ENCODE measurements around the gene MEIOC.

DNA sequence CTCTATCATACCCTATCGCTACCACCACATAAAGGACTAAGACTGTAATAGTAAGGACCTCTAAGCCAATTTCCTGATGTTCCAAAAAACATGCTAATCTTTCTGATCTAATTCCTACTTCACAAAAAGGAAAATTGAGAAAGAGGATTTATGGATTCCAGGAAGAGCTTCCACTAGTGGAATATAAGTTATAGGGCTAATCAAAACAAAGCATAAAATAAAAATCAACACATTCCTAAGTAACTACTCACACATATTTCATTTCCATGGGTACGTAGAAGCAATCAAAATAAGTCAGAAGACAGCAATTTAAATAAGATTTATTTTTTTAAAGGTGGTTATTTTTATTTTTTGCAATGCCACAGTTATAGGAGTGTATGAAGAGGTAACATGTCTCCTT, 20.9 kb downstream of the MEIOC start:
- TF ChIP-seq, protein P1, sequence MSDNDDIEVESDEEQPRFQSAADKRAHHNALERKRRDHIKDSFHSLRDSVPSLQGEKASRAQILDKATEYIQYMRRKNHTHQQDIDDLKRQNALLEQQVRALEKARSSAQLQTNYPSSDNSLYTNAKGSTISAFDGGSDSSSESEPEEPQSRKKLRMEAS (IDR thresholded peaks at IDR 0.05): no peak
- TF ChIP-seq CEBPB (IDR thresholded peaks at IDR 0.05): no peak
- TF ChIP-seq TAF1 (IDR thresholded peaks at IDR 0.05; ENCODE audit: low read depth): no peak
- no peak for TF ChIP-seq YY1 (IDR thresholded peaks at IDR 0.05; ENCODE audit: low read depth)
- TF ChIP-seq TEAD4 (IDR thresholded peaks at IDR 0.05): no peak
- no peak for TF ChIP-seq NFIC (IDR thresholded peaks at IDR 0.05)
- TF ChIP-seq EP300 (IDR thresholded peaks at IDR 0.05; ENCODE audit: borderline replicate concordance): no peak
- TF ChIP-seq, protein P2, sequence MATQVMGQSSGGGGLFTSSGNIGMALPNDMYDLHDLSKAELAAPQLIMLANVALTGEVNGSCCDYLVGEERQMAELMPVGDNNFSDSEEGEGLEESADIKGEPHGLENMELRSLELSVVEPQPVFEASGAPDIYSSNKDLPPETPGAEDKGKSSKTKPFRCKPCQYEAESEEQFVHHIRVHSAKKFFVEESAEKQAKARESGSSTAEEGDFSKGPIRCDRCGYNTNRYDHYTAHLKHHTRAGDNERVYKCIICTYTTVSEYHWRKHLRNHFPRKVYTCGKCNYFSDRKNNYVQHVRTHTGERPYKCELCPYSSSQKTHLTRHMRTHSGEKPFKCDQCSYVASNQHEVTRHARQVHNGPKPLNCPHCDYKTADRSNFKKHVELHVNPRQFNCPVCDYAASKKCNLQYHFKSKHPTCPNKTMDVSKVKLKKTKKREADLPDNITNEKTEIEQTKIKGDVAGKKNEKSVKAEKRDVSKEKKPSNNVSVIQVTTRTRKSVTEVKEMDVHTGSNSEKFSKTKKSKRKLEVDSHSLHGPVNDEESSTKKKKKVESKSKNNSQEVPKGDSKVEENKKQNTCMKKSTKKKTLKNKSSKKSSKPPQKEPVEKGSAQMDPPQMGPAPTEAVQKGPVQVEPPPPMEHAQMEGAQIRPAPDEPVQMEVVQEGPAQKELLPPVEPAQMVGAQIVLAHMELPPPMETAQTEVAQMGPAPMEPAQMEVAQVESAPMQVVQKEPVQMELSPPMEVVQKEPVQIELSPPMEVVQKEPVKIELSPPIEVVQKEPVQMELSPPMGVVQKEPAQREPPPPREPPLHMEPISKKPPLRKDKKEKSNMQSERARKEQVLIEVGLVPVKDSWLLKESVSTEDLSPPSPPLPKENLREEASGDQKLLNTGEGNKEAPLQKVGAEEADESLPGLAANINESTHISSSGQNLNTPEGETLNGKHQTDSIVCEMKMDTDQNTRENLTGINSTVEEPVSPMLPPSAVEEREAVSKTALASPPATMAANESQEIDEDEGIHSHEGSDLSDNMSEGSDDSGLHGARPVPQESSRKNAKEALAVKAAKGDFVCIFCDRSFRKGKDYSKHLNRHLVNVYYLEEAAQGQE (IDR thresholded peaks at IDR 0.05; ENCODE audit: low read depth): no peak
